ENCODE results near the gene OGA. TPM values are rescaled to one million over a fixed set of nuclear protein-coding genes. Genes with fewer than 3 reads are reported as not detected.

The OGA gene
- total and polyA plus RNA-seq, 9 of the 15 experiments (the other 6 are each of a cell fraction or from before 2014, with no cell fraction given) = 13.5 to 73.5 (median 59.5) TPM

DNA sequence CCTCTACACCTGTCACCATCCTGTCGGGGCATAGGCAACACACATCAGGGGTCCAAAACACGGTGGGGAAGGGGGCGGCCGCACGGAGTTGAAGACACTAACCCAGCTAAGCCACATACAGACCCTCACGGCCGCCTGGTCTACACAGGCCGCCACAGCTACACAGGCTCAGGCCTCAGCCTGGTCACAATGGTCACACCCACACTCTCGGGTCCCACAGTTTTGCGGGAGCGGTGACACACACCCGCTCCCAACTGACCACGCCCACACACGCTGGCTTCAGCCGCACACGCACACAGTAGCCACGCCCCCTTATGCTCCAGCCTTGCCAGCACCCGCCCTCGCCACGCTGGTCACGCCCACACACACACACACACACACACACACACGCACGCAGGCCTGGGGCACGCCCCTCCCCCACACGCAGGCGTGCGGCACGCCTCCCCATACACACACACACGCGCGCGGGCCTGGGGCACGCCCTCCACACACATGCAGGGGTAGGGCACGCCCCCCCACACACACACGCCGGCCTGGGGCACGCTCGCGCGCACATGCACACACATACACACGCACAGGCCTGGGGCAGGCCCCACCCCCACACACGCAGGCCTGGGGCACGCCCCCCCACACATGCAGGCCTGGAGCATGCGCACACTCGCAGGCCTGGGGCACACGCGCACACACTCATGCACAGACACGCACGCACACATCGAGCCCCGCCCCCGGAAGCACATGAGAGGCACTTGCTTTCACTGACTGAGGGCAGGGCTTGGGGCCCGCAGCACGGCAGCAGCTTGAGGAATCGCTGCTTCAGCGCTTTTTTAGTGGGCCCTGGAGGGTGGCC is 12.3 kb upstream of the OGA start (continued):
- TF ChIP-seq ZNF780A (CRISPR knock-in tag; IDR thresholded peaks at IDR 0.05) = no peak
- no peak for TF ChIP-seq TAF9B (IDR thresholded peaks at IDR 0.05; ENCODE audit: partially characterized antibody)
- TF ChIP-seq MTA2 (IDR thresholded peaks at IDR 0.05; ENCODE audit: low read depth) = 0 out of 2 replicates have a peak, but pooled peaks have one; percentile 31
- no peak for TF ChIP-seq ZNF77 (CRISPR knock-in tag; IDR thresholded peaks at IDR 0.05)
- no peak for TF ChIP-seq ZNF408 (CRISPR knock-in tag; IDR thresholded peaks at IDR 0.05; ENCODE audit: low read depth)
- TF ChIP-seq, protein P1, sequence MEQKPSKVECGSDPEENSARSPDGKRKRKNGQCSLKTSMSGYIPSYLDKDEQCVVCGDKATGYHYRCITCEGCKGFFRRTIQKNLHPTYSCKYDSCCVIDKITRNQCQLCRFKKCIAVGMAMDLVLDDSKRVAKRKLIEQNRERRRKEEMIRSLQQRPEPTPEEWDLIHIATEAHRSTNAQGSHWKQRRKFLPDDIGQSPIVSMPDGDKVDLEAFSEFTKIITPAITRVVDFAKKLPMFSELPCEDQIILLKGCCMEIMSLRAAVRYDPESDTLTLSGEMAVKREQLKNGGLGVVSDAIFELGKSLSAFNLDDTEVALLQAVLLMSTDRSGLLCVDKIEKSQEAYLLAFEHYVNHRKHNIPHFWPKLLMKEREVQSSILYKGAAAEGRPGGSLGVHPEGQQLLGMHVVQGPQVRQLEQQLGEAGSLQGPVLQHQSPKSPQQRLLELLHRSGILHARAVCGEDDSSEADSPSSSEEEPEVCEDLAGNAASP (IDR thresholded peaks at IDR 0.05) = no peak
- TF ChIP-seq HNRNPUL1 (IDR thresholded peaks at IDR 0.05; ENCODE audit: low read length) = no peak
- peak; percentile 77 for TF ChIP-seq SRSF7 (optimal IDR thresholded peaks at IDR 0.05; ENCODE audit: low read depth, low read length)
- TF ChIP-seq ZNF431 (CRISPR knock-in tag; IDR thresholded peaks at IDR 0.05) = 0 out of 2 replicates have a peak, but pooled peaks have one; percentile 17
- no peak for TF ChIP-seq NUFIP1 (IDR thresholded peaks at IDR 0.05; ENCODE audit: partially characterized antibody)
- TF ChIP-seq ZNF263 (CRISPR knock-in tag; IDR thresholded peaks at IDR 0.05; ENCODE audit: borderline replicate concordance) = no peak; the same call in 1 of the 2 replicates
- peak; percentile 57; the same call in 1 of the 2 replicates for TF ChIP-seq HDGF (IDR thresholded peaks at IDR 0.05)
- TF ChIP-seq NELFE (IDR thresholded peaks at IDR 0.05; ENCODE audit: insufficient read depth, insufficient read length) = no peak
- peak; percentile 98 for TF ChIP-seq KLF13 (tag; IDR thresholded peaks at IDR 0.05; ENCODE audit: borderline replicate concordance, low read depth)
- no peak for TF ChIP-seq KHSRP (IDR thresholded peaks at IDR 0.05)
- TF ChIP-seq NR2F6 (CRISPR knock-in tag; IDR thresholded peaks at IDR 0.05) = no peak
- TF ChIP-seq, protein P2, sequence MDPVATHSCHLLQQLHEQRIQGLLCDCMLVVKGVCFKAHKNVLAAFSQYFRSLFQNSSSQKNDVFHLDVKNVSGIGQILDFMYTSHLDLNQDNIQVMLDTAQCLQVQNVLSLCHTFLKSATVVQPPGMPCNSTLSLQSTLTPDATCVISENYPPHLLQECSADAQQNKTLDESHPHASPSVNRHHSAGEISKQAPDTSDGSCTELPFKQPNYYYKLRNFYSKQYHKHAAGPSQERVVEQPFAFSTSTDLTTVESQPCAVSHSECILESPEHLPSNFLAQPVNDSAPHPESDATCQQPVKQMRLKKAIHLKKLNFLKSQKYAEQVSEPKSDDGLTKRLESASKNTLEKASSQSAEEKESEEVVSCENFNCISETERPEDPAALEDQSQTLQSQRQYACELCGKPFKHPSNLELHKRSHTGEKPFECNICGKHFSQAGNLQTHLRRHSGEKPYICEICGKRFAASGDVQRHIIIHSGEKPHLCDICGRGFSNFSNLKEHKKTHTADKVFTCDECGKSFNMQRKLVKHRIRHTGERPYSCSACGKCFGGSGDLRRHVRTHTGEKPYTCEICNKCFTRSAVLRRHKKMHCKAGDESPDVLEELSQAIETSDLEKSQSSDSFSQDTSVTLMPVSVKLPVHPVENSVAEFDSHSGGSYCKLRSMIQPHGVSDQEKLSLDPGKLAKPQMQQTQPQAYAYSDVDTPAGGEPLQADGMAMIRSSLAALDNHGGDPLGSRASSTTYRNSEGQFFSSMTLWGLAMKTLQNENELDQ (CRISPR knock-in tag; IDR thresholded peaks at IDR 0.05; ENCODE audit: borderline replicate concordance) = no peak
- no peak for TF ChIP-seq XRCC4 (IDR thresholded peaks at IDR 0.05; ENCODE audit: extremely low read depth, insufficient read depth, insufficient read length)
- no peak for TF ChIP-seq MYBL2 (IDR thresholded peaks at IDR 0.05; ENCODE audit: low read depth)
- no peak for TF ChIP-seq MYBL2 (CRISPR knock-in tag; IDR thresholded peaks at IDR 0.05; ENCODE audit: borderline replicate concordance)
- peak; percentile 81 for TF ChIP-seq ATF7 (IDR thresholded peaks at IDR 0.05)
- TF ChIP-seq ETV6 (IDR thresholded peaks at IDR 0.05; ENCODE audit: borderline replicate concordance in 1 of 2, low read depth in 2 of 2, low read length in 1 of 2) = no peak
- TF ChIP-seq ETV6 (CRISPR knock-in tag; IDR thresholded peaks at IDR 0.05; ENCODE audit: borderline replicate concordance) = no peak
- TF ChIP-seq, protein P3, sequence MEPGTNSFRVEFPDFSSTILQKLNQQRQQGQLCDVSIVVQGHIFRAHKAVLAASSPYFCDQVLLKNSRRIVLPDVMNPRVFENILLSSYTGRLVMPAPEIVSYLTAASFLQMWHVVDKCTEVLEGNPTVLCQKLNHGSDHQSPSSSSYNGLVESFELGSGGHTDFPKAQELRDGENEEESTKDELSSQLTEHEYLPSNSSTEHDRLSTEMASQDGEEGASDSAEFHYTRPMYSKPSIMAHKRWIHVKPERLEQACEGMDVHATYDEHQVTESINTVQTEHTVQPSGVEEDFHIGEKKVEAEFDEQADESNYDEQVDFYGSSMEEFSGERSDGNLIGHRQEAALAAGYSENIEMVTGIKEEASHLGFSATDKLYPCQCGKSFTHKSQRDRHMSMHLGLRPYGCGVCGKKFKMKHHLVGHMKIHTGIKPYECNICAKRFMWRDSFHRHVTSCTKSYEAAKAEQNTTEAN (CRISPR knock-in tag; IDR thresholded peaks at IDR 0.05) = peak; percentile 100

Data from K562 (cell line).